ENCODE measurements around the gene ATP1A2.

The ATP1A2 gene

DNA sequence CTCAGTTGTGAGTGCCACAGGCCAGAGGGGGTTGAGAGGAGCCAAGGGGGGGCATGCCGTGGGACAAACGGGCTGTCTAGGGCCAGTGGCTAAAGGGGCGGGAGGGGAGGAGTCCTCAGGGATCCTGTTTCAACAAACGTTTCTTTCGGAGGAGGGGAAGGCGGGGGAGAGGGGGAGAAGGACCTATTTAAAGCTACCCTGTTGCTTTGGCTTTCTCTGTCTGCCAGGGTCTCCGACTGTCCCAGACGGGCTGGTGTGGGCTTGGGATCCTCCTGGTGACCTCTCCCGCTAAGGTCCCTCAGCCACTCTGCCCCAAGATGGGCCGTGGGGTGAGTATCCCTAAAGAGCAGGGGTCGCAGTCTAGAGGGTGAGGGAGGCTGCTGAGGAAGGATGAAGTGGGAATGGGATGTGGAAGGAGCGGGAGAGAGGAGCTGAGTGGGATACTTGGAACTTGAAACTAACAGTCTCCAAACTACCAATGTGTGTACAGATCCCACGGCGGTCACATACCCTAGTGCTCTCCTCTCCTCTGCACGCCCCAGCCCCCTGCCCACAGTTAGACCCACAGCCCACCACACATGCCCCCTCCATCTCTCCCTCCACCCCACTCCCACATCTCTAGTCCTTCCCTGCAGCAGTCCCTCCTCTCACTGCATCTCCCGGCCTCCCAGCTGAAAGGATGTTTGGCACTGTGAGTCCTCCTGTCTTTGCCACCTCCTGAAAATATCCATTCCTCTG lies at the start of gene ATP1A2:
ATP1A2 (plus strand) TSS at position 215 of the 738 bp plus-strand sequence; CDS start at position 318, 103 bp downstream.
- no peak for DNase-seq

DNA sequence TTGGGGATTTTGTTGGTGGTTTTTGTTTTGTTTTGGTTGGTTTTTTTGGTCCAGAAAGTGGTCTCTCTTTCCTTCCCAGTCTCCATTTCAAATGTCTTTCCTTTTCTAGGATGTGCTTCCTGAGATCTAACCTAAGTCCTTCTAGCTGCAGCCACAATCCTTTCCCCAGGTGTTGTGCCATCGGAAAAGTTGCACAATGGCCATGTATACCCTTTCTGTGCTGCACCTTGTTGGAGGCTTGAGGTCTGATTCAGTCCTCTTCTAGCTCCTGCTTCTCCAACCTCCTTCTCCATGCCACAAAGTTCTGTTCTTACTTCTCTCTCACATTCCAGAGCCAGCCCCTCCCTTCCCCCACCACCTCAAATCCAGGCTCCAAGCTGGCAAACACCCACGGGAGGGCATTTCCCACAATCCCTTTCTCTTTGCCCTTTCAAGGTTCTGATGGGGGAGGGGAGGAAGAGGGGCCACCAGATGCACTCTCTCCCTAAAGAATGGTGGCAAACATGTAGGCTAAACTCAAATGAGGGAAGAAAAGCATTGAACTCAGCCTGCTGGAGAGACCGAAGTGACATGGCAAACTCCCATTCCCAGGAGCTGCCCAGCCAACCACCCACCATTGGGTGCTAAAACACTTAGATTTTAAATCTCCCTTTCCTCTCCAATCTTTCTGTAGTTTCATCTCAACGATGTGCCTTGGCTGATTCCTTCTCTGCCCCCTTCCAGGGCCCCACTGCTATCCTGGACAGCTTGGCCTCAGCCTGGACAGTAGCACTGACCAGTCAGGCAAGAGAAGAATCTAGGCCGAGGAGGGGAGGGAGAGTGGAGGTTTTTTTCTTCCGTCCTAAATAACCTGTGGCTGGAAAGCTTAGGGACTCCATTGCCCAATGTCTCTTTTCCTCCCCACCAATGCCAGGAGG lies 48.5 kb upstream of the ATP1A2 start:
- no peak for DNase-seq

DNA sequence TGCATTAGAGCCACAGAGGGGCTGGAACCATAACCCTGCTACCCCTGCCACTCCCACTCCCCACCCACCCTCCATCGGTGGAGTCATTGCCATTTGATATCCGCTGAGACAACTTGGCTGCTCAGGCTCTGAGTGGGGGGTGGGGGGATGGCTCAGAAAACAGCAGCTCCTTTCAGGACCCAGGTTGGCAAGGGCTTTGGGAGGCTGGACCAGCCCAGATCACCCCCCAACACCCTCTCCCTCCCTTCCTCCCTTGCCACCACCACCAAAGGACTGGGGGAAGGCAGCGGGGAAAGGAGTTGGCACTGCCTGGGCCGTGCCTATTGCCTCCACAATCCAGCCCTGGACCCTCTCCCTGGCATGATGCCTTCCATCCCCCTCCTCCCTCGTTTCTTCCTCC lies 47.3 kb upstream of the ATP1A2 start:
- DNase-seq, result no peak

DNA sequence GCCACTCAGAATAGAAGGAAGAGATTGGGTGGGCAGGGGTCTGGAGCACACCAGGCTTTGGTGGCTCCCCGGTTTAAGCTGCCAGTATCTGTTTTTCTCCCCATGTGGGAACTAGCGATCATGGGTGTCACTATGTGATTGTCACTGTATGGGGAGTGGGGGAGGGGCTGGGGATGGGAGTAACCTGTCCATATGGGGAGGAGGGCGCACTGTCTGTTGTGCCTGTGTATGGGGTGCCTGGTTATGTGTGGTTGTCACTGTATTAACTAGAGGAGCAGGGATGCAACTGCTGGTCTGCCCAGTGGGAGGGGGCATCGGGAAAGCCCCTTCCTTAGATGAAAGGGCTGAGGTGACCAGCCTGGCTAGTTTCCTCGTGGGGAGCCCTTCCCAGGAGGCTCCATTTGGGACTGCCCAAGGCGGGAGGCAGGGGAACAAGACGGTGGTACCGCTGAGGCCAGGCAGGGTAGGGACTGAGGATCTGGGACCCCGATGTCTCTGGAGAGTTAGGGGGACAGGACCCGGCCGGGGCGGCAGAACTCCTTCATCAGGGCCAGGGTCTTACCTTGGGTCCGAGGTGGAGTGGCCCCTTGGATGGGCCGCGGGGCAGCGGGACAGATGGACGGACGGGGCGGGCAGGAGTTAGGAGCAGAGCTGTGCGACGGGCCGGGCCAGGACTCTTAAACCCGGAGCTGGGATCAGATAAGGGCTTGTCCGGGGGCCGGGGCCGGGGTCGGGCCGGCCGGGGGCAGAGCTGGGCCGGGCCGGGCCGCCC lies 45.9 kb upstream of the ATP1A2 start, which contains the start of gene KCNJ10:
KCNJ10 (minus strand) TSS at position 701 of the 772 bp plus-strand sequence. CDS start 27,628 bp downstream, outside the sequence.
- DNase-seq, result no peak

DNA sequence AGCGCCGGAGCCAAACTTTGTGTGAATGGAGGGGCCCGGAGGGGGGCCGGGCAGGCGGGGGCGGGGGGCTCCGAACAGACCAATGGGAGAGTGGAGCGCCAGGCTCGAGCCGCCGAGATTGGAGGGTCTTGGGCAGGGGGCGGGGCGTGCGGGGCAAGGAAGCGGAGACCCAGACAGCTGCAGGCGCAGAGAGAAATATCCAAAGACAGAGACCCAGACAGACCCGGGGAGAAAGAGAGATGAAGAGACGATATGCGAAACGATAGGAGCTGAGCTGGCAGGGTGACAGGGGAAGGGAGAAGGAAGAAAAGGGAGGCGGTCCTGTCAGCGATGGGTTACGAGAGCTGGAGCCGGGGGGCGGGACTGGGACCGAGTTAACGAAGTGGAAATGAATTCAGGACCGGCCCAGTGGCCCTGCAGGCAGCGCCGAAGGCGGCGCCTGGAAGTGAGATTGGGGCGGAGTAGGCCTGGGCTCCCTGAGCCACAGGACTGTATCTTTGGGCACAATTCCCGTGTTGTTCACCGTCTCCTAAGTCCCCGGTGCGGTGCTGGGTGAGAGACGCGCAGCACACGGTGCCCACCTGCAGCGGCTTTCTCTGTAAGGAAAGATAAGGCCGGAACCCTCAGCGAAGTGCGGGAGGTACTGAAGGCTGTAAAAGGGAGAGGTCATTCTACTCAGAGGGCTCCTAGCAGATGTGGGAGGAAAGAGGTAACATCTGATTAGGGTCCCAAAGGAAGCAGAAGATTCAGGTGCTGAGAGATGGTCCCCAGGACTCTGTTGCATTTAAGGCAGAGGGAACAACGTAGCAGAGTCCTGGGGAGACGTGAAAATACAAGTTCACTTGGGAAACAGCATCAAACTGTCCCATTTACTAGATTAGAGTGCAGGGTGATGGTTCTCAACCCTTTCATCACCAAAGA lies 45.1 kb upstream of the ATP1A2 start:
- no peak for DNase-seq

DNA sequence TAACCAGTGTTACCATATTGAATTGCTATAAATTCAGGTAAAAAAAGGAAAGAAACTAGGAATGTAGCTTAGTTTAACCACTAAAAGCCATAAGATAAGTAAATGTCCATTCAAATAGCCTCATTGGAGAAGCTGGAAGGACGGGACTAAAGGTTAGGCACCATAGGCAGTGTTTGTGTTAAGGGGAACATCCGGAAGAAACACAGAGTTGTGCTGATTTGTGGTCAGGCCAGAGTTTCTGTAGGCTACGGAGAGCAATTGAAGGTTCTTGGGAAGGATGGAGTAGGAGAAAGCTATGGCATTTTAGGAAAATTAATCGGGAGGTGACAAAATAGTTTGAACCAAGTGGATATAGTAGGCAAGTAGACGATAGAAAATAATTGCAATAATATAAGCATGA lies 44.3 kb upstream of the ATP1A2 start:
- DNase-seq, result no peak

DNA sequence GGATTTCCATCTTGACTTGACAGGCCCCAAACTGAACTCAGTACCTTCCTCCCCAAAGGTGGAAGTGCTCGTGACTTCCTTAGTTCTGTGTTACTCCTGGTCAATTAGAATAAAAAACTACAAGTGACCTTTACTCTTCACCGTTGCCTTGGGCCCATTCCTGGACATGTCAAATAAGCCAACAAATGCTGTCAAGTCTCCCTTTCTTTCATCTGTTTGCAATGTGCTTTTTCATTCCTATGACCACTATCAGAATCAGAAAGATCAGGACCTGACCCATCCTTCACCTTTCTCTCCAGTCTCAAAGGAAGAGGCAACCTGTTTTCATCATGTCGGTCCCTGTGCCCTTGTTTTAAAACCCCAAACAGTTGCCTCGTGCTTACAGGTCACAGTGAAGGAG lies 40.7 kb upstream of the ATP1A2 start:
- DNase-seq, result no peak

DNA sequence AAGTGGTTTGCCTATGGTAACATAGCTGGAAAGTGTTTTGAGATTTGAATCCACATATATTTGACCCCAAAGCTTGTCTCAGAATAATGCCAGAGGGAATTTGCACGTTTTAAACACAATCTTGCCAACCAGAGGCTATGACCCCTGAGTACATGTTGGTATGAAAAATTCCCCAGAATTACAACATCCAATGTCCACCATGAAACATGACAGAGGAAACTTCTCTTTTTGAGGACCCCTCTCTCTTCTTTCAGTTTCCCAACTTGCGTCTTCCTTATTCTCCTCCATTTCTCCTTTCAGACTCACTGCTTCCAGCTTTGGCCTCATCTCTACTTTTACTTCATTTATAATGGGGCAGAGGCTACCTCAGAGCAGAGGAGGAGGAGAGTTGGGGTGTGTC lies 39.7 kb upstream of the ATP1A2 start:
- DNase-seq, result no peak

DNA sequence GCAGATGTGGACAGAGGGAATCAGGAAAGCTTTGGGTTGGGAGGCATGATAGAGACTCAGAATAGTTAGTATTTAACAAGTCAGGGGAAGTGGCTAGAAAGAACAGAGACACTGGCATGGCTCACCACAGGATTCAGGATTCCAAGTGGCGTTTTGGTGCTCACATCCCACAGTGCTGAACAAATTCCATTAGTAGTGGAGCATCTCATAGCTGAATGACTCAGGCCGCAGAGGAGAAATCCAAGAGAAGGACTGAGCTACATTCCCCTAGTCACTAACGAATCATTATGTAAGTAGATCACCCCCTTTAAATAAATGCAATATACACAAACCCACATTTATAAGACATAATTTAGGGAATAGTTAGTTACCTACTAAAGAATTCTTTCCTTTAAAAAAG lies 39.3 kb upstream of the ATP1A2 start:
- DNase-seq, result no peak

DNA sequence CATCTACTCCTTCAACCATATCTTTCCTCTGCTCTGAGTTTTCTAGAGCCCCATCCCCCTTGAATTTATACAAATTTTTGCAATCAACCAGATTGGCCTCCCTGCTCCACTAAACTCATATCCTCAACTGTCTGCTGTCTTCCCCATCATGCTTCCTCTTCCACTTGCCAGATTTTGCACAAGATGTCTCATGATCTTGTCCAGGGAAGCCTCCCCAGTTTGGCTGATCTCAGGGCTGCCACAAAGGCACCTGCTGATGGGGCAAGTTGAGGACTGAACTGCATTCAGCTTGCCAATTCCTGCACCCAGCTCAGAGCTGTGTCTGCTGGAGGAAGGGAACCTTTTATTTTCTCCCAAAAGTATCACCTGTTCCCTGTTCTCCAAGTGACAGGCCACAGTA lies 38.1 kb upstream of the ATP1A2 start:
- no peak for DNase-seq

DNA sequence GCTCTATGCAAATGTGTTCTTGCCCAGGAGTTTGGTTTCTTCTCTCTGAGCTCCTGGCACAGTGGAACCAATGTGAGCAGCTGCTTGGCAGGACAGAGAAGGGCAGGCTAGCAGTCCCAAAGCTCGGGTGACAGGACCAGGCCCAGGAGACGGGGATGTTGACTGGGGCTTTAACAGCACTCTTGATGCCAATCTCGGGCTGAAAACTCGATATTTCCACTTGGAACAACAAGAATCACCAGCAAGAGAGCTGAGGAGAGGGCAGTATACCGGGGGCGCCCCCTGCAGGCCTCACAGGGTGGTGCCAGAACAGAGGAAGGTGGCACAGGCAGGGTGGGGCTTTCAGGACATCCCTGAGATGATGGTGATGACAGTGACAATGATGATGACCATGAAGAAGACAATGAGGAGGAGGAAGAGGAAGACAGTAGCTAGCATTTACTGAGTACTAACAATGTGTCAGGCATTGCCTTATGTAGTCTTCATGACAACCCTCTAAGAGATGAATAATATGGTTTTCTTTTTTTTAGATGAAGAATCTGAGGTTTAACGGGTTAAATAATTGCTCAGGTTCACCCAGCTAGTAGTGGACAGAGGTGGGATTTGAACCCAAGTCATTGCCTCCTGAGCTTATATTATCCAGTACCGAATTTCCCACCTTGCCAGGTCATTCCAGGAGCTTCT lies 36.9 kb upstream of the ATP1A2 start:
- DNase-seq, result peak; percentile 20

DNA sequence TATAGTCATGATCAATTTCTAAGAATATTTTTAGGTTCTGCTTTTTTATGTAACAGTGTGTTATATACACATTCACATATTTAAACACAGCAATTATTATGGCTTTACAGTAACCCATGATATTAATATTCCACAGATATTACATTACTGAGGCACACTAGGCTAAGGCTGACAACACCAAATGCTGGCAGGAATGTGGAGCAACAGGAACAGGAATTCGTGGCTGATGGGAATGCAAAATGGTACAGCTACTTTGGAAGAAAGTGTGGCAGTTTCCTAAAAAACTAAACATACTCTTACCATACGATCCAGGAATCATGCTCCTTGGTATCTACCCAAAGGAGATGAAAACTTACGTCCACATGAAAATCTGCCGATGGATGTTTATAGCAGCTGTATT lies 36.1 kb upstream of the ATP1A2 start:
- DNase-seq, result no peak

DNA sequence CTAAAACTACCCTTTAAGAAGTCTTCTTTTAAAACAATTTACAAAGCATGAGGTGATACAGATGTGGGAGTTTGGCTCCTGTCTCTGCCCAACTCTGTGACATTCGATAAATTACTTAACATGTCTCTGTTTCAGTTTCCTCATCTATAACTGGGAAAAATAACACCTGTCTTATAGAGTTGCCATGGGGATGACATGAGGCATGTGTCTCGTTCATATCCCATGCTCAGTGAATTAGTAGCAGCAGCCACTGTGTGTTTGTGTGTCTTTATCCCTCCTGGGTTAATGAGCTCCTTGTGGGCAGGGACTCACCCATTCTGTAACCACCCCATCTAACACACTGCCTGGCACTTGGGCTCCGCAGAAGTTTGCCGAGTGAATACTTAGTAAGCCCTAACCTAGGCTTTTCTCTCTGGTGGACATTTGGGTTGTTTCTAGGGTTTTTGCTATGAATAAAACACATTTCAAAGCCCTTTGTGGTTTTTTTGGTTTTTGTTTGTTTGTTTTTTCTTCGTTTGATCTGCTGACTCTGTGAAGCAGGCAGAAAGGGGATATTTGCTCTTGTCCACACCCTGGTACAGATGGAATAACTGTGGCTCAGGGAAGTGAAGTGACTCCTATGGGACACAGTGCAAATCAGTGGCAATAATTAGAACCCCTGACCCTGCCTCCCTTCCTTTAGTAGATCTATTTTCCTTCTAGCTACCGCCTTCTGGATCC lies 35.0 kb upstream of the ATP1A2 start:
- no peak for DNase-seq

DNA sequence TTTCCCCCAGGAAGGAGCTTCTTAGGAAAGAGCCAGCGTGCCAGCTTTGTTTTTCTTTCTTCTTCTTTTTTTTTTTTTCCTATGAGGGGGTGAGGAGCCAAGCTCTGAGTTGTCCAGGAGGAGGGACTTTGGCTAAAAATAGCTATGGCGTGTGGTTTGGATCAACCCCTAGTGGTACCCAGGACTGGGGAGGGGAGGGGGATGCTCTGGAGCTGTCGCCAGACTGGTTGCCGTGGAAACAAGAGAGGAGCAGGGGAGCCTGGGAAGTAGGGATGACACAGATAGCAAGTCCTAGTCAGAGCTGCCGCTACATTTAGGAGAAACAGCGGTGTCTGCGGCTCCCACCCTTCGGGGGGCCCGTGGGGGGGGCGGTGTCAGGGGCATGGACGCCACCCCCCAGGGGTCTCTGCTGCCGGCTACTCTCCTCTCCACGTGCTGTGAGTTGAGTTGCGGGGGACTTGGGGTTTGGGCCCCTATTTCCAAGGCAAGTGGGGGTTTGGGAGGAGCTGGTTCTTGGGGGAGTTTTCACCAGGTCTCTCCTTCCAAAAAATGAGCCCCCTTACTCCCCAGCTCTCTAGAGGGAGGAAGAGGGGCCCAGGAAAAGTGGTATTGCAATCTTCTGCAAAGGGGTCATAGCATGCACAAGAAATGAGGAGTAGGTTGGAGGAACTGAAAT lies 34.2 kb upstream of the ATP1A2 start, which contains the start of gene KCNJ9:
KCNJ9 (plus strand) TSS at position 278 of the 676 bp plus-strand sequence. CDS start 2,493 bp downstream, outside the sequence.
- DNase-seq, result no peak

DNA sequence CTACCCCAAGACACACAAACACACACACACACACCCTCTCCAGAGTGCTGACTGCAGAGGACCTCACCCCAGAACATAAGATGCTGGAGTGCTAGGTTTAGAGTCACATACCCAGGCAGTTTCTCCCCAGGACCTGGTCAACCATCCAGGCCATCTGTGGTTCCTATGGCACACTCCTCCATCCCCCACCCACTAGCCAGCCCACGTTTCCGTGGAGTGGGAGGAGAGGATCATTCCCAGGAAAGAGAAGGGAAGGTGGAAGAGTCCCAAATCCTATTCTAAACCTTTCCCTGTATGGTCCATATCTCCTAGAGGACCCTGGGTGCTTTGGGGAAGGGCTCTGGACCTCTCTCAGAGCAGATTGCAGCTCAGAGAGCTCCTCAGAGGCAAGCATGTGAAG lies 33.1 kb upstream of the ATP1A2 start:
- DNase-seq, result no peak

DNA sequence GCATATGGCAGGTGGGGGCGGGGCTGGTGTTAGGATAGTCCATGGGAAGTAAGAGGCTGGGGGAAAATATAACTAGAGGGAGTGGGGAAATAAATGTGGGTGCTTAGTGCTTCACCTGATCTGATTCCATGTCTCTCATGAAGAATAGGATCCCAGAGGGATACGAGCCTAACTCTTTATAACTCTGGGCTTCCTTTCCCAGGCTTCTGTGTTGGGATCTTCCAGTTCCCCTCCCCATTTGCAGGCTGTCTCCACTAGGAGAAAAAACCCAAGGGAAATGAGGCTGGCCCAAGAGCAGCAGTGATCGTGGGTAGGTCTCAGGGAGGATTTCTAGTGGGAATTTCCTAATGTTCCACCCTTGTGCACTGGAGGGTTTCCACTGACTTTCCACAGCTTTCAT lies 32.6 kb upstream of the ATP1A2 start:
- DNase-seq, result no peak

DNA sequence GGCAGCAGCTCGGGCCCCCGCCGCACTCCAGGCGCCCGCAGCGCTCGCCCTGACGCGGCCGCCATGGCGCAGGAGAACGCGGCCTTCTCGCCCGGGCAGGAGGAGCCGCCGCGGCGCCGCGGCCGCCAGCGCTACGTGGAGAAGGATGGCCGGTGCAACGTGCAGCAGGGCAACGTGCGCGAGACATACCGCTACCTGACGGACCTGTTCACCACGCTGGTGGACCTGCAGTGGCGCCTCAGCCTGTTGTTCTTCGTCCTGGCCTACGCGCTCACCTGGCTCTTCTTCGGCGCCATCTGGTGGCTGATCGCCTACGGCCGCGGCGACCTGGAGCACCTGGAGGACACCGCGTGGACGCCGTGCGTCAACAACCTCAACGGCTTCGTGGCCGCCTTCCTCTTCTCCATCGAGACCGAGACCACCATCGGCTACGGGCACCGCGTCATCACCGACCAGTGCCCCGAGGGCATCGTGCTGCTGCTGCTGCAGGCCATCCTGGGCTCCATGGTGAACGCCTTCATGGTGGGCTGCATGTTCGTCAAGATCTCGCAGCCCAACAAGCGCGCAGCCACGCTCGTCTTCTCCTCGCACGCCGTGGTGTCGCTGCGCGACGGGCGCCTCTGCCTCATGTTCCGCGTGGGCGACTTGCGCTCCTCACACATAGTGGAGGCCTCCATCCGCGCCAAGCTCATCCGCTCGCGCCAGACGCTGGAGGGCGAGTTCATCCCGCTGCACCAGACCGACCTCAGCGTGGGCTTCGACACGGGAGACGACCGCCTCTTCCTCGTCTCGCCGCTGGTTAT lies 31.4 kb upstream of the ATP1A2 start:
- DNase-seq, result no peak

DNA sequence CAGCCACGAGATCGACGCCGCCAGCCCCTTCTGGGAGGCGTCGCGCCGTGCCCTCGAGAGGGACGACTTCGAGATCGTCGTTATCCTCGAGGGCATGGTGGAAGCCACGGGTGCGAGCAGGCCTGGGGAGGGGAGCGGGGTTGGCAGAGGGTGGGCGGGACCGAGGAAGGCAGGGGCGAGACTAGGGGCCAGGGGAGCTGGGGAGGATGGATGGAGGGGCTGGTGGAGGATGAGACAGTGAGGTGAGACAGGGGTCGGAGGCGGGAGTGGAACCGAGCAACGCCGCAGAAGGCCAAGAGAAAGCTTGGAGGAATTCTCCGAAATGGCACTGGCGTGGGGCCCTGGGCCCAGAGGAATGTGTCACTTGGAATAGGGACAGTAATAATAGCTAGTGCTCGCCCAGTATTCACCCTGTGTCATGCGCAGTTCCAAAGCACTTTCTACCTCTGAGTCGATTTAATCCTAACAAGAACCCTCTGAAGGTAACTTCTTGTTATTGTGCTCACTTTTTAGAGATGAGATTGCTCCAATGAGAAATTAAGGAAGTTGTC lies 30.7 kb upstream of the ATP1A2 start:
- no peak for DNase-seq

Measured in NK-92 treated with Interleukin-12 subunit alpha and Interleukin-12 subunit beta, amount 100 ng/mL, for 24 hours (cell line).